Naive thymus-derived CD4-positive, alpha-beta T cell (primary cell): ENCODE measurements around the gene ZNF267. TPM values are rescaled to one million over a fixed set of nuclear protein-coding genes. Genes with fewer than 3 reads are reported as not detected.
"Not testable (repeated sequence)": the region's sequence is repeated elsewhere in the genome, so short reads cannot be mapped to it uniquely, and the experiment has no call there.

Source experiments
- ATAC-seq: fragments of 150-1000 bp; cut with Tn5 transposase; 2 replicates; pipeline ENCODE4 v1.10.0; 2021; ENCODE audit warnings: mild to moderate bottlenecking, moderate library complexity
- CTCF ChIA-PET: fragments of 350-600 bp; sonication (Branson Sonifier 250); formaldehyde crosslinking; loops from one replicate; lab custom pipeline; 2021; ENCODE audit warnings: antibody characterized with exemption; lab: Charles Lee
- POLR2A ChIA-PET: fragments of 350-600 bp; sonication (Branson Sonifier 250); formaldehyde crosslinking; loops from one replicate; lab custom pipeline; 2021; ENCODE audit warnings: antibody characterized with exemption, inconsistent platforms; lab: Charles Lee
- DNase-seq, 9 donors: peaks; one replicate each; pipeline versions ENCODE4 v3.0.0 to v3.0.0-alpha.2; 2020 to 2022; ENCODE audit warnings: mixed read lengths in 1 of 9
- H3K27ac ChIP-seq: one replicate; pipeline ENCODE4 v1.7.0; 2013; ENCODE audit warnings: mild to moderate bottlenecking, low read depth, low read length, moderate library complexity
- H3K27me3 ChIP-seq, 2 donors: one replicate each; pipeline ENCODE4 v1.7.0; 2013; ENCODE audit warnings: low read length in 2 of 2, mild to moderate bottlenecking in 2 of 2, moderate library complexity in 2 of 2; ENCODE audit not compliant: control insufficient read depth in 2 of 2, insufficient read depth in 2 of 2
- H3K36me3 ChIP-seq, 3 experiments: 1 replicate in 2 of 3; 2 replicates in 1 of 3; pipeline ENCODE4 v1.7.0; 2013; ENCODE audit warnings: low read length in 3 of 3, mild to moderate bottlenecking in 3 of 3, moderate library complexity in 1 of 3; ENCODE audit not compliant: insufficient read depth in 3 of 3, control insufficient read depth in 2 of 3
- H3K4me1 ChIP-seq, 2 donors: one replicate each; pipeline ENCODE4 v1.7.0; 2013; ENCODE audit warnings: low read length in 2 of 2, mild to moderate bottlenecking in 2 of 2, moderate library complexity in 1 of 2; ENCODE audit not compliant: control insufficient read depth in 2 of 2, insufficient read depth in 2 of 2
- H3K4me3 ChIP-seq: 2 replicates; pipeline ENCODE4 v1.7.0; 2013; ENCODE audit warnings: mild to moderate bottlenecking, low read length
- H3K9me3 ChIP-seq, 3 experiments: 1 replicate in 2 of 3; 2 replicates in 1 of 3; pipeline ENCODE4 v1.7.0; 2013; ENCODE audit warnings: low read length in 3 of 3; ENCODE audit not compliant: control insufficient read depth in 2 of 3
- H3K27ac Mint-ChIP-seq, 9 donors: one replicate each; pipeline ENCODE4 v1.8.0; 2020 to 2022; ENCODE audit warnings: mixed read lengths in 9 of 9, mild to moderate bottlenecking in 8 of 9, moderate library complexity in 5 of 9, inconsistent platforms in 2 of 9
- H3K27me3 Mint-ChIP-seq, 5 donors: one replicate each; pipeline ENCODE4 v1.8.0; 2021 to 2022; ENCODE audit warnings: mixed read lengths in 5 of 5, mild to moderate bottlenecking in 1 of 5
- H3K36me3 Mint-ChIP-seq, 5 donors: one replicate each; pipeline ENCODE4 v1.8.0; 2020 to 2022; ENCODE audit warnings: mixed read lengths in 5 of 5, mild to moderate bottlenecking in 3 of 5, inconsistent platforms in 1 of 5
- H3K4me1 Mint-ChIP-seq, 7 donors: one replicate each; pipeline ENCODE4 v1.8.0; 2020 to 2022; ENCODE audit warnings: mixed read lengths in 7 of 7, mild to moderate bottlenecking in 3 of 7, inconsistent platforms in 1 of 7
- H3K4me3 Mint-ChIP-seq, 10 donors: one replicate each; pipeline ENCODE4 v1.8.0; 2020 to 2022; ENCODE audit warnings: mild to moderate bottlenecking in 10 of 10, mixed read lengths in 10 of 10, moderate library complexity in 6 of 10, inconsistent platforms in 2 of 10
- H3K9me3 Mint-ChIP-seq, 11 donors: one replicate each; pipeline ENCODE4 v1.8.0; 2020 to 2022; ENCODE audit warnings: mixed read lengths in 11 of 11, mild to moderate bottlenecking in 4 of 11, inconsistent platforms in 1 of 11, moderate library complexity in 1 of 11
- intact Hi-C, 2 donors: fragments of 100-400 bp; cut with micrococcal nuclease; formaldehyde crosslinking; loops; one replicate each; pipeline ENCODE4 v1.15.1; 2023
- polyA plus RNA-seq, 2 donors: library from polyadenylated mRNA; unstranded; fragments of 300-500 nt; fragmentation: Illumina TruSeq; gene quantifications; one replicate each; pipeline ENCODE4 v1.2.3, GENCODE V29; 2021
- total RNA-seq, 6 experiments: library from RNA in 5 of 6; stranded (reverse) in 5 of 6; gene quantifications; 1 replicate in 5 of 6; 2 replicates in 1 of 6; pipeline ENCODE4 v1.2.3 and lab custom pipeline; 2021 to 2026

ZNF267 gene
- total and polyA plus RNA-seq, 7 experiments from 2014 or later = 7.3 to 74.9 (median 37.5) TPM

DNA sequence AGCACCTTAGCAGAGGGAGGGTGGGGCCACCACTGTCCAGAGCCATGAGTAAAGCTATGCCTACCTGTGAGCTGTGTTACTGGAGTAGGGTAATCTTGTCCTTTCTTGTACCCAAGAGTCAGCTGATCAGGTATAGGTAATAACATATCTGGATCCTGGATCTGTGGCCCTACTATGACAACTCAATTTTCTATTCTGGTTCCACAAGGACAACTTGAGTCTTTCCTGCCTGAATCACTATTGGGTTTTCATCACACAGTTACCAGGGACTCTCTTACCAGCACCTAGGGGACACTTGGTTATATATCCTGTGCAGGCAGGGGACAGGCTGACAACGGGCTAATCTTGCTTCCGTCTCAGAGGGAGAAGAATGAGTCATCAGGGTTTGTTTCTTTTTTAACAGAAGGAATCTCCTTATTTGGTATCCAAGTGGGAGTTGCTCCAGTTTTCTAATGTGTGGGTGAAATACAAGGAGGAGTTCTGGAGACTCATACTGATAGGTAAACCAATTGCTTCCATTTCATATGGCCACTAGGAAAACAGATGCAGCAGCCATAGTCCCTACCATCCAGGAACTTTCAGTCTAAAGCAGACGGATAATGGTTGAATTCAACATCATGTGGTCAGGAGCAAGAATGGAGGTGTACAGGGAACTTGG lies 6.8 kb downstream of the ZNF267 start:
- Histone ChIP-seq H3K4me1 (peaks cover 45 to 53% of the 10 kb centered on the region in 2 donors), H3K4me3 (no peak overlapping the region), H3K9me3 (no peaks in the 10 kb centered on the region), H3K27me3 (no peaks in the 10 kb centered on the region), H3K36me3 (peaks cover 0 to 29% (median 5%) of the 10 kb centered on the region in 3 experiments), H3K27ac (peak overlapping the region; percentile 35)
- peaks cover 0 to 90% (median 22%) of the 10 kb centered on the region in 5 donors for H3K36me3 Mint-ChIP-seq
- peak overlapping the region in 8 of 10 donors; percentile 2 to 89 (median 34) for H3K4me3 Mint-ChIP-seq
- intact Hi-C loops = no loop called here
- H3K27me3 Mint-ChIP-seq = no peaks in the 10 kb centered on the region
- peaks cover 0 to 22% (median 0%) of the 10 kb centered on the region in 11 donors for H3K9me3 Mint-ChIP-seq
- DNase-seq = peak in 1 of 9 donors; percentile 35
- H3K4me1 Mint-ChIP-seq = peaks cover 53 to 96% (median 89%) of the 10 kb centered on the region in 7 donors
- peak overlapping the region; percentile 53 to 96 (median 75) for H3K27ac Mint-ChIP-seq
- peak; percentile 54 for ATAC-seq
- ChIA-PET CTCF (interaction anchor here (1.0 to 1.4 kb wide), 2 partner anchors 11 to 65 kb away, joined by 4 to 10 read pairs; no protein-coding TSS in a partner anchor), POLR2A (interaction anchor here (1.1 kb wide), 1 partner anchor 12 kb away, joined by 4 read pairs; no protein-coding TSS in a partner anchor)

DNA sequence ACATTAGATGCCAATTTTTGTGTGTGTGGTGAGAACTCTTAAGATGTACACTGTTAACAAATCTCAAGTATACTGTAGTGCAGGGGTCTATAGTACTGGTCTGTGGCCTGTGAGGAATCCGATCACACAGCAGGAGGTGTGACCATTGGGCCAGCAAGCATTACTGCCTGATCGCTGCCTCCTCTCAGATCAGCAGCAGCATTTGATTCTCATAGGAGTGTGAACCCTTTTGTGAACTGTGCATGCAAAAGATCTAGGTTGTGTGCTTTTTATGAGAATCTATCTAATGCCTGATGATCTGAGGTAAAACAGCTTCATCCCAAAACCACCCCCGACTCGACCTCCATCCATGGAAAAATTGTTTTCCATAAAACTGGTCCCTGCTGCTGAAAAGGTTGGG lies 12.6 kb downstream of the ZNF267 start:
- no peak for ATAC-seq
- Histone ChIP-seq H3K36me3 (peaks cover 21 to 48% (median 28%) of the 10 kb centered on the region in 3 experiments), H3K27me3 (no peaks in the 10 kb centered on the region), H3K4me1 (peaks cover 0 to 14% of the 10 kb centered on the region in 2 donors), H3K9me3 (peaks cover 0 to 4% (median 0%) of the 10 kb centered on the region in 3 experiments), H3K4me3 (no peak overlapping the region), H3K27ac (no peak overlapping the region)
- Mint-ChIP-seq H3K9me3 (peaks cover 0 to 42% (median 15%) of the 10 kb centered on the region in 11 donors), H3K4me1 (peaks cover 26 to 82% (median 70%) of the 10 kb centered on the region in 7 donors), H3K4me3 (no peak overlapping the region), H3K27ac (peak overlapping the region in 4 of 9 donors; percentile 14 to 42 (median 40)), H3K36me3 (peaks cover 24 to 85% (median 66%) of the 10 kb centered on the region in 5 donors), H3K27me3 (no peaks in the 10 kb centered on the region)
- CTCF ChIA-PET = no interaction called here
- POLR2A ChIA-PET = interaction anchor here (0.8 kb wide), 1 partner anchor 17 kb away, joined by 4 read pairs; no protein-coding TSS in a partner anchor
- no peak for DNase-seq
- intact Hi-C loops = loop anchor here in 1 of 2 donors (2.0 kb wide), 1 partner anchor 17 kb away; no protein-coding TSS in a partner anchor

DNA sequence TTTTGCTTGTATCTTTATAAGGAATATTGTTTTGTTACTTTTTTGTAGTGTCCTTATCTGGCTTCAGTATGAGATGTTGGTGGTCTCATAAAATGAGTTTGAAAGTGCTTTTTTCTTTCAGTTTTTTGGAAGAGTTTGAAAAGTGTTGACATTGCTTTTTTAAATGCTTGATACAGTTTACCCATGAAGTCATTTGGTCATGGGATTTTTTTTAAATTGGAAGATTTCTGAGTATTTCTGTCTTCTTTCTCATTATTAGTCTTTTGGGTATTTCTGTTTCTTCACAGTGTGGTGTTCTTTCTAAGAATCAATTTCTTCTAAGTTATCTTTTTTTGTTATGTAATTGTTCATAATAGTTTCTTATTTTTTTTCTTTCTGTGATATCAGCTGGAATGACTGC lies 15.1 kb downstream of the ZNF267 start:
- peak overlapping the region in 4 of 10 donors; percentile 2 to 55 (median 17) for H3K4me3 Mint-ChIP-seq
- no peaks in the 10 kb centered on the region for H3K27me3 Mint-ChIP-seq
- Histone ChIP-seq H3K27me3 (no peaks in the 10 kb centered on the region), H3K4me3 (no peak overlapping the region), H3K9me3 (peaks cover 0 to 4% (median 0%) of the 10 kb centered on the region in 3 experiments), H3K36me3 (peaks cover 21 to 68% (median 26%) of the 10 kb centered on the region in 3 experiments), H3K27ac (no peak overlapping the region), H3K4me1 (peaks cover 0 to 7% of the 10 kb centered on the region in 2 donors)
- intact Hi-C loops = loop anchor here (1.0 kb wide), 1 partner anchor 11 kb away; no protein-coding TSS in a partner anchor
- peaks cover 20 to 76% (median 62%) of the 10 kb centered on the region in 7 donors for H3K4me1 Mint-ChIP-seq
- CTCF ChIA-PET = no interaction called here
- ATAC-seq (no peak), DNase-seq (no peak)
- H3K36me3 Mint-ChIP-seq = peaks cover 47 to 94% (median 91%) of the 10 kb centered on the region in 5 donors
- H3K27ac Mint-ChIP-seq = peak overlapping the region in 6 of 9 donors; percentile 17 to 84 (median 38)
- H3K9me3 Mint-ChIP-seq = peaks cover 7 to 61% (median 25%) of the 10 kb centered on the region in 11 donors
- POLR2A ChIA-PET = no interaction called here

DNA sequence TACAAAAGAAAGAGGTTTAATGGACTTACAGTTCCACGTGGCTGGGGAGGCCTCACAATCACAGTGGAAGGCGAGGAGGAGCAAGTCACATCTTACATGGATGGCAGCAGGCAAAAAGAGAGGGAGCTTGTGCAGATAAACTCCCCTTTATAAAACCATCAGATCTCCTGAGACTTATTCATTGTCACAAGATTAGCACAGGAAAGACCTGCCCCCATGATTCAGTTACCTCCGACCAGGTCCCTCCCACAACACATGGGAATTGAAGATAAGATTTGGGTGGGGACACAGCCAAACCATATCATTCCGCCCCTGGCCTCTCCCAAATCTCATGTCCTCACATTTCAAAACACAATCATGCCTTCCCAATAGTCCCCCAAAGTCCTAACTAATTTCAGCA lies 18.5 kb downstream of the ZNF267 start:
- ATAC-seq, H3K4me1 ChIP-seq, POLR2A ChIA-PET, H3K9me3 ChIP-seq, intact Hi-C loops, H3K27ac ChIP-seq, DNase-seq, CTCF ChIA-PET, H3K4me3 ChIP-seq, H3K27me3 ChIP-seq, H3K27me3 Mint-ChIP-seq: not testable (repeated sequence)
- peaks cover 14 to 78% (median 25%) of the 10 kb centered on the region in 3 experiments for H3K36me3 ChIP-seq
- Mint-ChIP-seq H3K4me1 (peaks cover 19 to 57% (median 51%) of the 10 kb centered on the region in 7 donors), H3K4me3 (peak overlapping the region in 2 of 10 donors; percentile 13 to 33), H3K9me3 (peaks cover 13 to 94% (median 40%) of the 10 kb centered on the region in 11 donors), H3K36me3 (peaks cover 71 to 100% (median 98%) of the 10 kb centered on the region in 5 donors), H3K27ac (peak overlapping the region in 1 of 9 donors; percentile 10)

DNA sequence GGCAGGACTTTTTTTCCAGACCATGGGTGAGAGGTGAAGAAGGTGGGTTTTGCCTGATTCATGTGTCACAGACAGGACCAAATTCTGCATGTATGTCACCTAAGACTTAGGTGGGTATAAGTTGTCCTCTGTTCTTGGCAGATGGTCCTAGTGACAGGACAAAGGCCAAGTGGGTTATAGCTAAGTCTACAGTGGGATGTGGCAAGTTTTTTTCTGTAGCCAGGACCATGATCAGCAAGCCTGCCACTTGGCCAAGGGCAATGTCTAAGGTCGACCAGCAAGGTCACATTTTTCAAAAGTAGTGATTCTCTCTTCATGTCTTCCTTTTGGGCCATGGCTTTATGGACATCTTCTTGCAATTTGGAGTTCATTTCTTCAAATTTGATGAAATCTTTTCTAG lies 20.2 kb downstream of the ZNF267 start:
- H3K4me1 ChIP-seq = no peaks in the 10 kb centered on the region
- H3K4me3 ChIP-seq = no peak overlapping the region
- peaks cover 14 to 77% (median 25%) of the 10 kb centered on the region in 3 experiments for H3K36me3 ChIP-seq
- H3K9me3 ChIP-seq = peaks cover 0 to 12% (median 0%) of the 10 kb centered on the region in 3 experiments
- no peak overlapping the region for H3K4me3 Mint-ChIP-seq
- ChIA-PET POLR2A (no interaction called here), CTCF (interaction anchor here (0.6 to 0.7 kb wide), 2 partner anchors 20 to 1216 kb away, joined by 3 read pairs; no protein-coding TSS in a partner anchor)
- H3K36me3 Mint-ChIP-seq = peaks cover 65 to 100% (median 97%) of the 10 kb centered on the region in 5 donors
- H3K9me3 Mint-ChIP-seq = peaks cover 13 to 98% (median 43%) of the 10 kb centered on the region in 11 donors
- no peaks in the 10 kb centered on the region for H3K27me3 ChIP-seq
- intact Hi-C loops = no loop called here
- no peak for DNase-seq
- H3K27ac ChIP-seq = no peak overlapping the region
- H3K27ac Mint-ChIP-seq = peak overlapping the region in 5 of 9 donors; percentile 21 to 70 (median 55)
- no peak for ATAC-seq
- peaks cover 17 to 52% (median 42%) of the 10 kb centered on the region in 7 donors for H3K4me1 Mint-ChIP-seq
- no peaks in the 10 kb centered on the region for H3K27me3 Mint-ChIP-seq

DNA sequence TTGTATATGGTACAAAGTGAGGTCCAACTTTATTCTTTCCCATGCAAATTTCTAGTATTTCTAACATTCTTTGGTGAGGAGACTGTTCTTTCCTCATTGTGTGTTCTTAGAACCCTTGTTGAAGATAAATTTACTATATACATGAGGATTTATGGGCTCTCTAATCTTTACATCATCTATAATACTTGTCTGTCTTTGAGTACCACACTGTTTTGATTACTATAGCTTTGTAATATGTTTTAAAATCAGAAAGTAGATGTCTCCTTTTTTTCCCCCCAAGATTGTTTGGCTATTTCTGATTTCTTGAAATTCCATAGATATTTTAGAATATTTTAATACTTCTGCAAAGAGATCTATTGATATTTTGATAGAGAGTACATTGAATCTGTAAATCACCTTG lies 23.7 kb downstream of the ZNF267 start:
- no peak overlapping the region for H3K4me3 Mint-ChIP-seq
- Histone ChIP-seq H3K4me1 (no peaks in the 10 kb centered on the region), H3K36me3 (peaks cover 0 to 48% (median 8%) of the 10 kb centered on the region in 3 experiments), H3K4me3 (no peak overlapping the region), H3K27me3 (no peaks in the 10 kb centered on the region), H3K9me3 (peaks cover 0 to 8% (median 0%) of the 10 kb centered on the region in 3 experiments), H3K27ac (no peak overlapping the region)
- no peak overlapping the region for H3K27ac Mint-ChIP-seq
- peaks cover 44 to 90% (median 77%) of the 10 kb centered on the region in 5 donors for H3K36me3 Mint-ChIP-seq
- peaks cover 0 to 84% (median 33%) of the 10 kb centered on the region in 11 donors for H3K9me3 Mint-ChIP-seq
- H3K4me1 Mint-ChIP-seq = peaks cover 13 to 40% (median 34%) of the 10 kb centered on the region in 7 donors
- CTCF ChIA-PET = no interaction called here
- POLR2A ChIA-PET = interaction anchor here (1.6 kb wide), 1 partner anchor 24 kb away, joined by 9 read pairs; the partner anchor contains the start of gene ZNF267
- DNase-seq = no peak
- no peaks in the 10 kb centered on the region for H3K27me3 Mint-ChIP-seq
- intact Hi-C loops = no loop called here
- no peak for ATAC-seq
